GM18520 (cell line): Measurements from ENCODE around the gene STK24.
"Not testable (repeated sequence)": the region's sequence is repeated elsewhere in the genome, so short reads cannot be mapped to it uniquely, and the experiment has no call there.

Source experiments
- ATAC-seq: cut with Tn5 transposase; IDR thresholded peaks from one replicate; pipeline ENCODE4 v1.9.1; 2021; ENCODE audit not compliant: unreplicated experiment

Gene STK24

DNA sequence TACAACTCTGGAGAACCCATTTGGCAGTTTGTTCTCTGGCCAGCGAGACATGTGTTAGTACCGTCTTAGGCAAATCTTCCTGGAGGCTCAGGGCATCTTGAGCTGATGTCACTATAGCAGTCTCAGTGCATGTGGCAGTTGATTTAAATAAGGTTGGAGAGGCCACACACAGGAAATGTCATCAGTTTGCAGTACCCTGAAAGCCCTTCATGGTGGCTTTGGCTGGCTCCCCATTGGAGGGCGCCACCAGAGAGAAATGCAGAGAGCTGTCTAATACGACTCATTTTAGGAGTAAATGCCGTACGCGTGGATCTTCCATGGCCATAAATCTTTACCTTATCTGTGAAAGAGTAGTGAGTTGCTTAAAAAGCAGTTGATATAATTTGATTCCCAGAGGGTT, 163.1 kb downstream of the STK24 start:
- ATAC-seq: no peak

DNA sequence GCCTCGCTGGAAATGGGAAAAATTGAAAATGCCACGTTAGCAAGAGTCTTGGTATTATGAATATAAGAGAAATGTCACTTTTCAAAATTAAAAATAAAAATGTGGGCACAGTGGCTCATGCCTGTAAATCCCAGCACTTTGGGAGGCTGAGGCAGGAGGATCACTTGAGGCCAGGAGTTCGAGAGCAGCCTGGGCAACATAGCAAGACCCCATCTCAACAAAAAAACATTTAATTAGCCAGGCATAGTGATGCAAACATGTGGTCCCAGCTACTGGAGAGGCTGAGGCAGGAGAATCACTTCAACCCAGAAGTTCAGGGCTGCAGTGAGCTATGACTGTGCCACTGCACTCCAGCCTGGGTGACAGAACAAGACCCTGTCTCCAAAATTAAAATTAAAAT, 163.6 kb downstream of the STK24 start:
- ATAC-seq: not testable (repeated sequence)

DNA sequence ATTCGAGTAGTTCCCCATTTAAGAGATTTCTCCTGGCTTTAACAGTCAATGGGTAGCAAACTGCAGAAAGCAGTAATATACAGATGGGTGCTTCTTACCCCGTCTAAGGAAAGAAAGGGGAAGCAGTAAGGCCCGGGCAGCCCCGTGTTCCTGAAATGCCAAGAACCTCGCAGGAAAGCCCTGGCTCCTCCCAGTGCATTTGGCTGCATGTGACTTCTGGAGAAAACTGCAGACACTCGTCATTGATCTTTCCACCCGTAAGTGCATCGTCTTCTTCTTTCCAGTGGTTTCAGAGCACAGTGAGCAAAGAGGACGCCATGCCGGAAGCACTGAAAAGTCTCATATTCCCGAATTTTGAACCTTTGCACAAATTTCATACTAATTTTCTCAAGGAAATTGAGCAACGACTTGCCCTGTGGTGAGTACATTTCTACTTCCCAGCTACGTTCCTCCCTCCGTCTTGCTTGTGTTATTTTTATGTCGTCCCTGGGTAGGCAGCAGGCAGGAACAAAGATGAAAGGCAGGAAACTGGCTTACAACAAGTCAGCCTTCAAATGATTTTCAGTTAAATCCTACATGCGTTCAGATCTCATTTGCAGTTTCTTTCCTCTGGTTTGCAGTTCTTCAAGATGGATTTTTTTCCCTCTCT, 165.2 kb downstream of the STK24 start:
- no peak for ATAC-seq

DNA sequence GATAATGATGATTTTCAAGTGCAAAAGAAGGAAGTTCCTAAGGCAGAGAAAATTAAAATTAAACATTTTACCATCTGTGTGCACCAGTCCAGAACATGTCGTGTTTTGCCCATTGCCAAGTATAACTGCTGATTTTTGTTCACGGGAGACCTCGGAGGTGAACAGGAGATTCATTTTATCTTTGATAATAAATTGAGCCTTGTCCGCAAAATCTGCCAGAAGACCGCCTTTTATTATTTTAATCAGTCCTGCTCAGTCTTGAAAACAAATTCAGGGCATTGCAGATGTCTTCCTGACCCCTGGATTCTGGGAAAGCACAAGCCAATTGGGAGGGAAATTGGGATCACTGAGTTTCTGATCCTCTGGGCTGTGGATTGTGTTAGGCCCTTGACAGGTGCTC, 165.9 kb downstream of the STK24 start:
- no peak for ATAC-seq

DNA sequence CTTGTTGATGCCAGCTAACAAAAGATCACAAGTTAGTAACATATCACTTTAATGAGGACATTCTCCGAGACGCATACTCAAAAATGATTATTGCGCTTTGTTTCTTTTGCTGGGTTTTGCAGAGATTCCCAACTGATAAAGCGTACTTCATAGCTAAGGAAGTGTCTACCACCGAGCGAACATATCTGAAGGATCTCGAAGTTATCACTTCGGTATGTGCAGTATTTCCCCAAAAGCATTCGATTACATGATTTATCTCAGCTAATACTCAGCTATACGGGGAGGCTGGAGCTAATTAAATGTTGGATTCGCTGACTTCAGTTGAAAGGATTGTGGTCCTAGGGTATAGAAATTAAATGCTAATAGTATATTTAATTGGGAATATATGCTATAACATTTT, 166.3 kb downstream of the STK24 start:
- no peak for ATAC-seq

DNA sequence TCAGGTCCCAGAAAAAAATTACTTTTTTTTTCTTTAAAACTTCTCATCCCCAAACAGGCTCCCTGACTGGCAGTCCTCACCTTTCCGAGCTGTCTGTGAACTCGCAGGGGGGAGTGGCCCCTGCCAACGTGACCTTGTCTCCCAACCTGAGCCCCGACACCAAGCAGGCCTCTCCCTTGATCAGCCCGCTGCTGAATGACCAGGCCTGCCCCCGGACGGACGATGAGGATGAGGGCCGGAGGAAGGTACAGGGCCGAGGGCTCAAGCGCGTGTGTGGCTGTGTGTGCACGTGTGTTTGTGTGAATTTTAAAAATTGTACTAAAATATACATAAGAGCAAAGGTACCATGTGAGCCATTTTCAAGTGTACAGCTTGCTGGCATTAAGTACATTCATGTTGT, 167.6 kb downstream of the STK24 start:
- no peak for ATAC-seq

DNA sequence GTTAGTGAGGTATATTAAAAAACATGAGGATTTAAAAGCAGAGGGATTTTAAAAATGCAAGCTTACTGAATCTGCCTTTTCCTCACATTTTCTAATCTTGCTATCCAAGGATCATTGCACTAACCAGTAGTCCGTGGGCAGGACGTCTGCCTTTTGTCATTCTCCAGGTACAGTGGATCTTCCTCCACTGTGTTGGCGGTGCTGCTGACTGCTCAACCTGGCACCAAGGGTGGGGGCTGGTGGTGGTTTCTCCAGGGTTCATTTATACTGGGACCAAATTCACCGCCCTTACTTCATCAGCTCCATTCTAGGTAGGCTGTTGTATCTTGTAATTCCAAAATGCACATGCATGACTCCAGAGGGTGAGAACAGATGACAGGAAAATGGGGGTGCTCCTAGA, 169.3 kb downstream of the STK24 start:
- ATAC-seq: no peak

DNA sequence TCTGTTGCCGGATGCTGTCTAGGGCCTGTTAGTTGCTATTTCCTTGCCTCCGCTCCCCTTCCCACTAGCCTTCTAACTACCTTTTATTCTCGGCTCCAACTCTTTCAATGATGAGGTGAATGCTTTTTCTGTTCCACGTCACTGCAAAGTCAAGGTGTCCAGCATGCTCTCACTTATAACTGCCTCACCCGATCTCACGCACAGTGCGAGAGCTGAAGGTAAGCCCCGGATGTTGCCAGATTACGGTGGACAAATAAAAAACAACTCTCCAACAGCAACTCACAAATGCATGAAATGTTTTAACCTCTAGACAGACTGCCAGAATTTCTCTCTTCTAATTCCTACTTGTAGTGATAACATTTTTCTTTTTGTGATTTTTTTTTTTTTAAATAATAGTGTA, 169.9 kb downstream of the STK24 start:
- ATAC-seq: no peak

DNA sequence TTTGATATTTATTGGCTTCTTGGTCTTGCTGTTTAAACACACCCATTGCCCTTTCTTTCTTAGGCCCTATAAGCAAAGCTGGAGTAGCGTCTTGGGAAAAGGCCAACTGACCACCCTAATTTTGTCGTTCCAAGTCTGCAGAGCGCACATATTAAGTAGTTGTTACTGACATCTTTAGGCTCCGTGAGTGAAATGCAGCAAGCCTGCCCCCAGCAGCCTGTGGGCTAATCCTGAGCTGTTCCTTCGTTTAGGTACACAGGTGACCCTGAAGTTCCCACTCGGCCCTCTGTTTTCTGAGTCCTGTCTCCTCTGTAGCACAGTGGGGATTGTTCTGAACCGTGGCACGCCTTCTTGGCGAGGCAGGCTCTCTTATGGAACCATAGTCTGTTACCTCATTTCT, 170.5 kb downstream of the STK24 start:
- no peak for ATAC-seq

DNA sequence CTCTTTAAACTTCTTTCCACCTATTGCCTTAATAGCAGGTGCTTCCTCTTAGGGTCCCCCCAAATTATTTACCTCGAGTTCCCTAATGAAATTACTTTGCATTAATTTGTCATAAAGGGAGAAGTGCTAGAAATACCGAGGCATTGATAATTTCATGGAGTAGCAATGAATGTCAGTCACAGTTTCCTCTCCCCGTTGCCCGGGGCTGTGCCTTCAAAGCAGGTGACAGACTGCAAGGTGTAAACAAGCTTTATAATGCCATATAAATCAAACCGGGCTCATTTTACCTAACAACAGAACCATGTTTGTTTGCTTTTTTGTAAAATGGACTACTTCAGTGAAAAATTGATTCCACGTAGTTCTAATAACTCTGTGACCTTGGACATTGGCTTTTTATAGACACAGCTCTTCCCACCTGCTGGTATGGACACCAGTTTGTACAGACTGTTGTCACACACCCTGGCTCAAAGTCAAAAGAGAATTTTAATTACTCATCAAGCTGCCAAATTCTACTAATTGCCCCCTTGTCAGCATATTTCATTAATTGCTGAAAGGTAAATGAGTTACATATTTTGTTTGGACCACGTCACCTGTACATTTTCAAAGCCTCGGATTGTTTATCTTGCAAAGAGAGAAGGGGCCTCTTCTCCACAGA, 171.1 kb downstream of the STK24 start:
- ATAC-seq: no peak

DNA sequence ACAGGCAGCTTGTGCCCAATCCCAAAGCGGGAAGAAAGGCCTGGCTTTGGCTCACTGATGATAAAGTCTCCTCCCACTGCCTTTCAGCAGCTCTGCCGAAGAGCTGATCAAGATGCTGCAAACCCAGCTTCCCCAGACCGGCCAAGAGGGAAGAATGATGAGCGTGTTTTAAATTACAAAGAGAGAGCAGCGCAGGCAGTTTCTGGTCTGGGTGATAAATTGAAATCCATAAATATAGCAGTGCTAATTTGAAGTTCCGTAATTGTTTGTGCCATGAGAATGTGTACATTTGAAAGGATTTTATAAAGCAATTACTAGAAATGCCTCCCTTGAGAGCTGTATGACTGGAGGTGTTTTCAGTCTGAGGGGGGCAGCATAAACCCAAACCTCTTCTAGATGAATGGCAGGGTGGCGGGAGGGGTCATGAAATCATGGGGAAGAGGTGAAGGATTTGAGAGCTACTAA, 171.8 kb downstream of the STK24 start:
- no peak for ATAC-seq

DNA sequence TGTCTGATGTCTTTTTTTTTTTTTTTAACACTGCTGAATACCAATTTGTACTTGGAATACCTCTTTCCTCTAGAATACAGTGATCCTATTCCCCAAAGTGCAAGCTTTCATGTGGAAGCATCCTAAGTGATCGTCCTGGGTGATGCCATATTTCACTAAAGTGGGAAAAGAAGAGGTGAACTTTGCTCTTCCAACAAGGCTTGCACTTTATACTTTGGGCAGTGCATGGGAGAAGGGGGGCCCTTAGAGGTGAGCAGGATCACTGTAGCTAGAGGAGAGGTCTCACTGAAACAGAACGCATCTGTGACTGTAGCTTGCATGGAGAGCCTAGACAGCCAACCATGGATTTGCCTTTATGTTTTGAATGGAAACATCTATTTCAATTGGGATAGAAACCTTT, 173.8 kb downstream of the STK24 start:
- no peak for ATAC-seq

DNA sequence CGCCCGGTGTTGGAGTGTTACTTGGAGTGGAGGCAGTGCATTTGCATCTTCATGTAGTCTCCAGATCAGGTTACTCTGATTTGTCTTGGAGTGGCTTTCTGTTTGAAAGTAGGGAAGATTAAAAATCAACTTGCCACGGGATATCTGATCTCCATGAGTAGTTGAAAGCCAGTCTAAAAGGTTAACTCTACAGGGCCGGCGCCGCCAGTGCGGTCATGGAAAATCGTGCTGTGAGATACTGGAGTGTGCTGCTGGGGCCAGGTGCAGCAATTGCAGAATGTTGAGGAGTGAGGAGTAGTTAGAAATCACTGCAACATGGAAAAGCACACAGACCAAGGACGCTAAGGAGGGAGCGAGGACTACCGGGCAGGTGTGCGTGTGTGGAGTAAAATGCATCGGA, 175.0 kb downstream of the STK24 start:
- ATAC-seq: no peak

DNA sequence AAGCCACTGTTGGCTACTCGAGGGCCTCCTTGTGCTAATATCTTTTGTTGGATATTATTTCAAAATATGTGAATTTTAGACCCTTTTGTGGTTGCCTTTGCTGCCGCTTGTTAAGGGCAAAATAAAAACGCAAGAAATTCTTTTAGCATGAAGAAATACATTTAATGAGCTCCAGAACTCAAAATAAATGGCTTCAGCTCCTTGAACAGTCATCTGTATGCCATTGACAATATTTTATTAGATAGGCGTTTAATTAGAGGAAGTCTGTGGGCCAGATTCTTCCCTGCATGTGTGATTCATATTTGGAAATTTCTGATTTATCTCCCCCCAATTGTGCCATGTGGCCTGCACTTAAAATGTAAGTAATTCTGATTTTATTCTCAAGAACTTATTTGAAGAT, 177.2 kb downstream of the STK24 start:
- no peak for ATAC-seq

DNA sequence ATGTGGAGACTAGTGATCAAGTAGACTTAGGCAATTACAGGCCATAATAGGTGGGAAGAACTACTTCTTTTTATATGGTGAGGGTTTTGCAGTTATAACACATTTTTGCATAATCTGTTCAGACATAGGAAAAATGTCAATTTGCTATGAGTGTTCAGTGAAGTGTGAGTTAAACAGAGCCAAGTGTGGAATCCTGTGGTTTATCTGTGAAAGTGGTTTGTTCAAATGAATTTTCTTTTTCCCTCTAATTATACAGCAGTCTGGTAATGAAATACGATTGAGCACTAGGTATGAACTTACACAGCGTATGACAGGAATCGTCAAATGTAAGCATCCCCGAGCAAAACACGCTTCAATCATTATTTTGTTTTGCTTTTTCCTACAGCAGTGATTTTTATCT, 178.3 kb downstream of the STK24 start:
- no peak for ATAC-seq

DNA sequence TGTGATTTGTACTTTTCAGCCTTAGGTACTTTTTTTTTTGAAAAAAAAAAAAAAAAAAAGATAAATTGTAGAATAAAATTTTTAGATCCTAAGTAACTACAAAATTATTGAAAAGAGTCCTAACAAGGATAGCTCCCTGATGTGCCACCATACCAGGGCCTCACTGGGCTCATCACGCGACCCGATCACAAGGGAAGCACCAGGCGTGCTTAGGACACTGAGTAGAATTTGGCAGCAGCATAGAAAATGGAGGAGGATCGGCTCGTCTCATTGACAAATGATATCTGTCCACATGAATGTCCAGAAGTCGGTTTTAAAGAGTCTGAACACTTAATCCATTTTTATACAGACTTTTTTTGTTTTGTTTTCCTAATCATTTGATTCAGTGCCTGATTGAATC, 179.0 kb downstream of the STK24 start:
- no peak for ATAC-seq

DNA sequence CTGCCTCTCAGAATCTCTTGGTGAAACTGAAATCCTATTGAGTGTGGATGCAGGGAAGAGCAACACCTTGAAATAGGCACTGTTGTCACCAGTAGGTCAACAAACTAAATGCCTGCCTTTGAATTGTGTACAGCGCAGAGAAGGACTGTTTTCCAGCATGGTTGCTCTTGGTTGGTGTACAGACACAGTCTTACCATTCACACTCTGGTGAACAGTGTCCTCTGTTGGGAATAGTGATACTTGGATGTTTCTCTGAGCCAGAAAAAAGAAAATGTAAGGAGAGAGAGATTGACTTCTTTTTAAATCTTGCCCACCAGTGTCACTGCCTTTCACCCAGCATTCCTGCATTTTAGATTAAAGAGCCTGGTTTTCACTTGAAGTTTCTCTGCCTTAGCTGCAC, 179.7 kb downstream of the STK24 start:
- no peak for ATAC-seq

DNA sequence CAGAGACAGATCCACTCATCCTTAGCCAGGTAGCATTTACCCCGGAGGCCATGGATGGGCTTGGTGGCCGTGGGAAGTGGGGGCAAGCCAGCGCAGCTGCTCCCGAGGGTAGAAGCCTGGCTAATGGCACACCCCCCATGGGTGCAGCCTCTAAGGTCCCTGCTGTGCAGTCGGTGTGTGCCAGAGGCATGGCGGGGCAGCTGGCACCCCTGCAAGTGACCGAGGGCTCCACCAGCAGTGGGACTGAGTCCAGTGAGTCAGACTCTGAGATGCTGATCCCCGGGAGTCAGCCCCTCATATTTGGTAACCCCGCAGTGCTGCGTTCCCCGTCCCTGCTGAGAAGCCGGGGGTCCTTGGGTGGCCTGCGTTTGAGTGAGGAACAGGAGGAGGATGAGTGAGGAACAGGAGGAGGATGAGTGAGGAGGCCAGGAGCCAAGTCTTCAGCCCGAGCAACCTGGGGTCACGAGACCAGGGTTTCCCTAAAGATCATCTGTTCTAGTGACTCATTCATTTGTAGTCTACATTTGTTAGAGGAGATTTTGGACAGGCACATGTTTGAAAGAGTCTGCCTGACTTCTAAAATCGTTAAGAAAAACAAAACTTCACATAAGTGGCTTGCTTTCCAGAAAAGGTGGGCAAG, 180.7 kb downstream of the STK24 start:
- ATAC-seq: no peak
